Measurements from ENCODE around the gene UPB1.
"Not testable (repeated sequence)": the region's sequence is repeated elsewhere in the genome, so short reads cannot be mapped to it uniquely, and the experiment has no call there.

The UPB1 gene

DNA sequence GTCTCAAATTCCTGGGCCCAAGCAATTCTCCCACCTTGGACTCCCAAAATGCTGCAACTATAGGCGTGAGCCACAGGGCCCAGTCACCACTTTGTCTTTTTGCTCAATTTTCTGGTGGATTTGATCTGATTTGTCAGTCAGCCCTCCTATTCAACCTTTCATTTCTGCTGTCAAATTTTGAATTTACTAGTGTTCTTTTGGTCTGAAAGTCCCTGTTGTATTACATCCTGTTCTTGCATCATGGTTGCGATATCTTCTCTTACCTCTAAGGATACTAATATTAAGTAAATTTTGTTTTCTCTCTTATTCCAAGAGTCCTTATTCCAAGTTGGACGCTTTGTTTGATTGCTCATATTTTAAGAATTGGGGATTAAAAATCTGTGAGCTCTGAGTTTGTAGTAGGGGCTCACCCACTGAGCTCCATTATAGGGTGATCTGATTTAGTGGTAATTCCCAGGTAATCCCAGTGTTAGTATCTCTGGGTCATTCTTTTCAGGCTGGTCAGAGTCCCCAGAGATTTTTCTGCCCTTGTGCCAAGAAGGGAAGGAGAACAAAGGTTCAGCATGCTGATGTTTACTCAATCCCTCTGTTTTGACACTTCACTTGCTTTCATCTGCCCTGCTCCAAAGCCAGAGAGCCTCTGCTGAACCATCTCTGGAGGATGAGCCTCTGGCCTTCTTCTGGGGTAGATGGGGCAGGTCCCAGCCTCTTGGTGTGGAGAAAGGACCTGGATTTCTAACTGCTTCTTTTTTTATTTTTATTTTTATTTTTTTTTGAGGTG, 10.0 kb downstream of the UPB1 start:
- DNase-seq (ENCODE audit: low read depth): no peak

DNA sequence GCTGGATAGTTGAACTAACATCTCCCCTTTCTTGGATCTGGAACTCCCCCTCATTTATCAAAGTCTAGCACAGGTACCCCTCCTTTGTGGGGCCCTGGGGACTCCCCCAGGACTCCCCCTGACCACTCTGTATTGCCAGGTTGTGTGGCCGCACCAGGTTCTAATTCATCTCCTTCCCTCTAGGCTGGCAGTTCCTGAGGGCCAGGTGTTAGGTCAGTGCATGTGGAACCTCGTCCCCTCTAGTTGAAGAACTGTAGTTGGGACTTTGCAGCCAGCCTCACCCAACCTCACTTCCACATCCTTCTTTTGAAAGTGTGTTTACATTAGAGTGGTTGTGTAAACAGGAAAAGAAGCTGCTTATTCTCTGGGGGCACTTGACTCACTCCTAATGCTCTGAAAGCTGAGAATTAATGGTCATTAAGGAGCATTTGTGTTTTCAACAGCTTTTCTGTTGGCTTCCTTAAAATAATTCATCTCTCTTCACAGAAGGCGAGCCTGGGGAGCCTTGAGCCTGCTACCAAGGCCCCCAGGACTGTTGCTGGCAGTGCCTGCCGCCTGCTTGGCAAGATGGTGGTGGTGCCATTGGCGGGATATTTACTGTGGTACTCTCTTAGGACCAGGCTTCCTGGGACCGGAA, 11.8 kb downstream of the UPB1 start:
- DNase-seq (ENCODE audit: low read depth): no peak

DNA sequence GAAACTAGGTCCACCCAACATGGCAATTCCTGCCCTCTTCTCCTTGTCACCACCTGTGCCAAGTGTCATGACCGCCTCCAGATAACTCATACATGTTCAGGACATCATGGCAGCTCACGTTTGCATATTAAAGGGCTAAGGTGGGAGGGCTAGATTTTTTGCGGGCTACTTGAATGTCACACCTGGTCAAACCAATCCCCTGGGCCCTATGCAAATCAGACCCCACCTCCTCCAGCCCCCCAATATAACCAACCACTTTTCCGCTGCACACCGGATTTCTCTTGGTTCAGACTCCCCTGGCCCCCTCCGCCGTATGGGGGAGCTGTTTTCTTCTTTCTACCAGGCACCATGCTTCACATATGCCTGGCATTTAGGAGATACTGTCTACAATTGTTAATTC, 12.6 kb downstream of the UPB1 start:
- no peak for DNase-seq (ENCODE audit: low read depth)

- DNase-seq (ENCODE audit: low read depth): peak; percentile 23
These were observed 15.8 kb downstream of the UPB1 start for GRCh38 chr22:24510637-24511625.

DNA sequence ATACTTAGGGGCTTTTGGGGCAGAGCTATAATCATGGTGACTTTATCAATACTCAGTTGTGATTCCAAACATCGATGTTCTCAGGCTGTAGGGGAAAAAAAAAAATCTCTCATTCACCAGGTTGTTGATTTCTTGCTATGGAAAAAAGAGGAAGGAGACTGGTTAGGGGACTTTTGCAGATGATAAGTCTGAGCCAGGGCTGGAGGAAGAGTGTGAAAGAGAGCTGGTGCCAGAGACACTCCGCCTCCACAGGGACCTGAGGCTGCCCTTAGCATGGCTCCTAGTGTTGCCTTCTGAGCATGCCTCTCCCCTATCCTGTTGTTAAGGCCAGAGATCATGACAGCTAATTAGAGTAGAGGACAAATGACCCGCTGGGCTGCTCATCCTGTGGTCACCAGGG, 16.9 kb downstream of the UPB1 start:
- no peak for DNase-seq (ENCODE audit: low read depth)

- no peak for DNase-seq (ENCODE audit: low read depth)
These were observed 18.5 kb downstream of the UPB1 start for GRCh38 chr22:24513378-24514240.

DNA sequence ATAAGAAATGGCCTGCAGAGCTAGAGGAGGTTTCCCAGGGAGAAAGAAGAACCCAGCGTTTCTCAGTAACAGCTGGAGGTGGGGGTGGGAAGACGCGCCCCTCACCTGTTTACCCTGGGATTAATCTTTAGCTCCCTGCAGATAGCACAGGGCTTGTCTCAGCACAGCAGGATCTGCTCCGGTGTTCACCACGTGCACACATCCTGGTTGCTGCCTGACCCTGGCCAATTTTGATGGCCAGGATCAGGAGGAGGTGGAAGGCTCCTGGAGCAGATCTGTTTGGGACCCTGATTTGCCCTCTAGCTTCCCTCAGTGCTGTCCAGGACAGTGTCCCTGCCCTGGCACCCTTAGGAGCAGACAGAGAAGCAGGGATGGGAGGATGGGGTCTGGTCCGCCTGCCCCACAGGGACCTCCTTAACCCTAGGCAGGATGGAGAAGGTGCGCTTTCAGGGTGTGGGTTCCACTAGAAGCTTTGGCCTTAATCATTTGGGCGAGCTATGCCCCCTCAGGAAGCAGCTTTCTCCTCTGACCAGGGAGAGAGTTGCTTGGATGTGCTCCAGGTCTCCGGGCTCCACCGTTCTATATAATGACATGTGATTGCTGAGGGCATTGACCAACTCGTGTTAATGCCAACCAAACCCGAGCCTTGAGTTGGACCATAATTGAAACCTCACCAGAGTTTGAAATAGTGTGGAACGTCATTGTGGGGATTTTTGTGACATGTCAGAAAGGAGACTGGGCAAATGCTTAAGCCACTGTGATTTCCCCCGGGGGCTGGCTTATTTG, 19.3 kb downstream of the UPB1 start:
- no peak for DNase-seq (ENCODE audit: low read depth)

GRCh38 chr22:24515027-24515338, 19.9 kb downstream of the UPB1 start:
- DNase-seq (ENCODE audit: low read depth): no peak

DNA sequence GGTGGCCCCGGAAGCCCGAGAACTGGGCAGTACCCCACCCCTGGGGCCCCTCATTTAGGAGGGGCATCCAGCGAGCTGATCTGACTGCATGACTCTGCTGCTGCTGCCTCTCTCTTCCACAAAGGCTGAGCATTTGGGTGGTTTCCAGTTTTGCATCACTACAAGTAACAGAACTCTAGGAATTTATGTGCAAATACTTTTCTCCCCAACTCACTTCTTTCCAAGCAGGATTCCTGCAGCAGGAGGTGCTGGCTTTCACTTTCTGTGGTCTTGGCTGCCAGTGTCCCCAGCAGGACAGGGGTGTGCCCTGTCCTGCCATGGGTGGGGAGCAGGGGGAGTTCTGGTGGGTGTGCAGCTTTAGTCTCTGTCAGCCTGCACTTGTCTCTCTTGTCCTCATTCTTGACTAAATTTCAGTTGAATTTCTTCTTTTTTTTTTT, 21.2 kb downstream of the UPB1 start:
- DNase-seq (ENCODE audit: low read depth): peak; percentile 79

GRCh38 chr22:24517446-24517845, 22.3 kb downstream of the UPB1 start:
- DNase-seq (ENCODE audit: low read depth): no peak

DNA sequence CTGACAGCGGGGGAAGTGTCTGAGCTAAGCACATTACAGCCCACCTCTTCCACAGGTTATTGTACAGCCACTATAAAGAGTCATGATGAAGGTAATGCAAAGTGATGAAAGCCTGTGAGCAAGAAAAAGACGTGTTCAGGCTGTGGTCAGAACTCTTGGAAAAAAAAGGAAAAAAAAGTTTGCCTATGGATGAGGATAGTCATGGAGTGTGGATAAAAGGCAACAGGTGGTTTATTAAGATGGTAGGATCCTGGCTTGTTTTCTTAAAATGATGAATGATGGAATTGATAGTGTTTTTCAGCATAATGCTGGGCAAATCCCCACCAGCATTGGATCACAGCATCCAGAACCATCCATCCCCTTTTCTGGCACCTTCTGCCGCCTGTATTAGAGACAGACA, 23.1 kb downstream of the UPB1 start:
- no peak for DNase-seq (ENCODE audit: low read depth)

- no peak for DNase-seq (ENCODE audit: low read depth)
These were observed 23.8 kb downstream of the UPB1 start for GRCh38 chr22:24518771-24519485.

DNA sequence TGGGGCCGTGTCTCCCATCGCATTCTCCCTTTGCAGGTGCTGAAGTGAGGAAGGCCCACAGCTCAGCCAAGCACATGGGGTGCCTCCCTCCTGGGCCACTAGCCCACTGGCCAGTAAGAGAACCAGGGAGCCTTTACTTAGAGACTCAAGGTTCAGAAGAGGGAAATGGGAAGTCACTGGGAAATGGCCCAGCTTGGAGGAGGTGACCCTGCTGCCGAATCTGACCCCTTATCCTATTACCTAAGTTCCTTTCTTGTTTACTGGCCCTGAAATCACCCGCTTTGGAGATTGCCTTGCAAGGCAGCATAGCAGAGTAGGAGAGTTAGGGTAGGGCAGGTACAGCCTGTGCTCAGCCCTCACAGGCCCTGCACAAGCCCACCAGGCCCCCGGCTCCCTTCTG, 24.4 kb downstream of the UPB1 start:
- DNase-seq (ENCODE audit: low read depth): no peak

DNA sequence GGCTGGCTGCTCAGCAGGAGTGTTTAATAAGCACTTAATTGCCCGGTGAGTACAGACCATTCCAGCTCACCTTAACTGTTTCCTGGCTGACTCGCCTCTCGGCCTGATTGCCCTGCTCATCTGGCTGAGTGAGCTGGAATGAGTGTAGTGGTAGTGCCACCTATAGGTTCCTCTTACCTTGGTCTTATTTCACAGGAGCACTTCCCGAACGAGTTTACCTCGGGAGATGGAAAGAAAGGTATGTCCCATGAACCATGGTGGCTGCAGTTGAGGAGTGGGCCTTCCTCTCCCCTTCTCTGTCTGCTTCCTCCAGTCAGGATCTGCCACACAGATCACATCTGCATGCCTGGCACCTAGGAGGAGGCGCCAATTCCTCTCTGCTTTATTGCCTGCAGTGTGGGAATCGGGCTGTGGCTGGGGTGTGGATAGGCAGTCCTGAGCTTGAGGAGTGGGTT, 26.7 kb downstream of the UPB1 start:
- no peak for DNase-seq (ENCODE audit: low read depth)

DNA sequence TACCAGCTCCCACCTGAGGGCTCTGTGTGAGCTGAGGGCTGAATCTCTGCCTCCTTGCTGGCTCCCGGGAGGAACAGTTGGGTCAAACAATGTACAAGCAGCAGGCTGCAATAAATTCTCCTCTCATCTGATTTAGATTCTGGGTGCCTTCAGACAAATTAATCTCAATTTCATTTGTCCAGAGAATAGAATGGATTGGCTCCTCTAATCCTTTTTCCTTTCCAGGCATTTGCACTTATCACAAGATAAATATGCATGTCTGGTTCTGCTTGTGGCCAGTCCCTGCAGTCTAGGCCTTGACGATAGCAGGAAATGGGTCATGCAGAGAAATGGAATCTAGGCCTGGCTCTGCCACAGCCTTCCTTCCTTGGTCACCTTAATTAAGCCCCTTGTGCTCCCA, 28.7 kb downstream of the UPB1 start:
- peak; percentile 43 for DNase-seq (ENCODE audit: low read depth)

DNA sequence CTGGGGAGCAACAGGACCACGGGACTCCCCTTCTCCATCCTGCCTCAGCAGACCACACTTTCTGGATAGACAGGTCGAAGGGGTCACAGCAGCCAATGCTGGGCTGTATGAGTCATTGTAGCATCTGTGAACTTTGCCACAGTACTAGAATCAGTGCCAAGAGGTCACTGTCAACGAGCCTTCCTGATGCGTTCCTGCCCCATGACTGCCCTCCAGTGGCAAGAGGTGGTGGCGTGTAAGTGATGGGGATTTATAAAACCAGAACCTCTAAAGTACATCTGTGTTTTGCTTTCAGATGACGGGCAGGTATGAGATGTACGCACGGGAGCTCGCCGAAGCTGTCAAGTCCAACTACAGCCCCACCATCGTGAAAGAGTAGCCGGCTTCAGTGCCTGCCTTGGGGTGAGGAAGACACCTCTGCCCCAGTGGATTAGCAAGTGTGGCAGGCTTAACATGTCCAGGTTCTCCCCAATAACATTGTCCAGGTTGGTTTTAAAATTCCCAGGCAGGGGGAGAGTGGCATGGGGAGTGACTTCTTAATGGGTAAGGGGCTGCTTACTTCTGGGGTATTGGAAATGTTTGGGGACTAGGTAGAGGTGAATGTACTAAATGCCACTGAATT, 30.4 kb downstream of the UPB1 start:
- DNase-seq (ENCODE audit: low read depth): no peak

DNA sequence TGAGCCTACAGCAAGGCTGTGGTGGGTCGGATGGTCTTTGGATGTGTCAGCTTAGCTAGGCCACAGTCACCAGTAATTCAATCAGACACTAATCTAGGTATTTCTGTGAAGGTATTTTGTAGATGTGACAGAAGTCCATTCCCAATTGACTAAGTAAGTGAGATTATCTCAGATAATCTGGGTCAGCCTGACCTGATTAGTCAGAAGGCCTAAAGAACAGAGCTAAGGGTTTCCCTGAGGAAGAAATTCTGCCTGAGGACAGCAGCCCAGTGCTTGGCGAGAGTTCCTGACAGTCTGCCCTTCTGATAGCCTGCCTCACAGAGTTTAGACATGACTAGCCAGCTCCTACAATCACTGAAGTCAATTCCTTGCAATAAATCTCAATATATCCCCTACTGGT, 31.1 kb downstream of the UPB1 start:
- no peak for DNase-seq (ENCODE audit: low read depth)

DNA sequence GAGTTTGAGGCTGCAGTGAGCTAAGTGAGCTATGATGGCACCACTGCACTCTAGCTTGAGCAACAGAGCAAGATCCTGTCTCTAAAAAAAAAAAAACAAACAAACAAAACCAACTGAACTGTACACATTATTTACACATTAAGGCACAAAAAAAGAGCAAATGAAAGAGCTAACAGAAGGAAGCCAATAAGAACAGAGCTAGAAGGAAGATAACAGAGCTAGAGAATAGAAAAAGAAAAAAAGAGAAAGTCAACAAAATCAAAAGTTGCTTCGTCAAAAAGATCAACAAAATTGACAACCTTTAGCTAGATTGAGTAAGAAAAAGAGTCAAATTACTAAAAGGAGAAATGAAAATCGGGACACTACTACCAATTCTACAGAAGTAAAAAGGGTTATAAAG, 34.8 kb downstream of the UPB1 start:
- no peak for DNase-seq (ENCODE audit: low read depth)

GRCh38 chr22:24530968-24531367, 35.8 kb downstream of the UPB1 start:
- DNase-seq (ENCODE audit: low read depth): not testable (repeated sequence)

GRCh38 chr22:24532075-24532474, 36.9 kb downstream of the UPB1 start:
- DNase-seq (ENCODE audit: low read depth): no peak

All from non-pigmented ciliary epithelial cell (primary cell).